ENCODE measurements around the gene PRDM13. TPM values are rescaled to one million over a fixed set of nuclear protein-coding genes. Genes with fewer than 3 reads are reported as not detected.

The PRDM13 gene
- total and polyA plus RNA-seq, 9 of the 15 experiments (the other 6 are each of a cell fraction or from before 2014, with no cell fraction given): not detected

DNA sequence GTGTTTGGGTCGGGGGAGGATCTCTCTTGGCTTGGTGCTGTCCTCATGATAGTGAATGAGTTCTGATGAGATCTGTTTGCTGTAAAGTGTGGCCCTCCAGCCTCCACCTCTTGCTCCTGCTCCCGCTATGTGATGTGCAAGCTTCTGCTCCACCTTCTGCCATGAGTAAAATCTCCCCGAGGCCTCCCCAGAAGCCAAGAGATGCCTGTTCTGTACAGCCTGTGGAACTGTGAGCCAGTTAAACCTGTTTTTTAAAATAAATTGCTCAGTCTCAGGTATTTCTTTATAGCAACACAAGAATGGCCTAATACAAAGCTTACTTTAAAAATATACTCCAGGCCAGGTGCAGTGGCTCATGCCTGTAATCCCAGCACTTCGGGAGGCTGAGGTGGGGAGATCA is 26.9 kb upstream of the PRDM13 start:
- Histone ChIP-seq H3K27me3 (ENCODE audit: control insufficient read depth in 2 of 2, insufficient read depth in 2 of 2, low read length in 2 of 2) (peaks cover 0 to 7% of the 10 kb centered on the region in 2 experiments; a peak in 2 of 5 replicates), H4K20me1 (replicated peaks; ENCODE audit: control insufficient read depth, insufficient read depth, low read length) (no peaks in the 10 kb centered on the region), H3K9me3 (replicated peaks; ENCODE audit: control insufficient read depth, insufficient read depth, low read depth, low read length) (no peaks in the 10 kb centered on the region), H3K79me2 (ENCODE audit: control insufficient read depth, insufficient read depth, low read length) (no peaks in the 10 kb centered on the region), H3K36me3 (ENCODE audit: control insufficient read depth, insufficient read depth, low read length) (no peaks in the 10 kb centered on the region), H3K4me3 (no peak overlapping the region), H3K9ac (ENCODE audit: insufficient read depth in 1 of 2, low read depth in 2 of 2, low read length in 2 of 2) (no peak overlapping the region), H2AFZ (ENCODE audit: low read depth, low read length) (no peak overlapping the region), H3K4me1 (replicated peaks in 1 of 2; ENCODE audit: control insufficient read depth in 2 of 2, insufficient read depth in 2 of 2, low read length in 2 of 2) (peaks cover 6 to 15% of the 10 kb centered on the region in 2 experiments; a peak in 4 of 5 replicates), H3K27ac (ENCODE audit: extremely low read depth, low read depth, low read length) (no peak overlapping the region), H3K9me1 (ENCODE audit: control insufficient read depth, insufficient read depth, low read length) (no peaks in the 10 kb centered on the region), H3K4me2 (ENCODE audit: insufficient read depth, low read length) (no peak overlapping the region)
- ChIA-PET POLR2A (interaction anchor here (0.8 to 1.0 kb wide), 2 partner anchors 11 to 1973 kb away, joined by 3 read pairs; partner anchors contain the start of gene CCNC), CTCF (ENCODE audit: low intra/inter-chr PET ratio) (no interaction called here)
- DNase-seq (ENCODE audit: extremely low read depth in 1 of 4, low spot score in 3 of 4) (no peak), FAIRE-seq (no peak), ATAC-seq (no peak)
- no TSS peak for BruUV-seq (replicated peaks)
- in situ Hi-C loops (cut with MboI) (no loop called here), intact Hi-C loops (cut with micrococcal nuclease) (no loop called here)
- 27% methylated on average over 4 of the region's 4 CpGs for WGBS (ENCODE audit: insufficient coverage, low coverage, missing lambda C conversion rate)
- TF ChIP-seq TCFL5 (CRISPR knock-in tag; conservative IDR thresholded peaks at IDR 0.05) (no peak), ZNF644 (tag; IDR thresholded peaks at IDR 0.05; ENCODE audit: low read depth) (no peak), ZNF23 (CRISPR knock-in tag; IDR thresholded peaks at IDR 0.05) (no peak), TARDBP (IDR thresholded peaks at IDR 0.05) (no peak), ARHGAP35 (IDR thresholded peaks at IDR 0.05; ENCODE audit: partially characterized antibody) (no peak), RAD21 (CRISPR knock-in tag; conservative IDR thresholded peaks at IDR 0.05 in 1 of 2, IDR thresholded peaks at IDR 0.05 in 1 of 2) (no peak), BHLHE40 (IDR thresholded peaks at IDR 0.05; ENCODE audit: low read length) (no peak), PTTG1 (tag; IDR thresholded peaks at IDR 0.05; ENCODE audit: low read depth) (no peak), MYNN (IDR thresholded peaks at IDR 0.05) (no peak), MYNN (CRISPR knock-in tag; IDR thresholded peaks at IDR 0.05) (no peak), RNF2 (IDR thresholded peaks at IDR 0.05) (no peak), KDM1A (IDR thresholded peaks at IDR 0.05) (no peak)
- TF ChIP-seq, protein P1, sequence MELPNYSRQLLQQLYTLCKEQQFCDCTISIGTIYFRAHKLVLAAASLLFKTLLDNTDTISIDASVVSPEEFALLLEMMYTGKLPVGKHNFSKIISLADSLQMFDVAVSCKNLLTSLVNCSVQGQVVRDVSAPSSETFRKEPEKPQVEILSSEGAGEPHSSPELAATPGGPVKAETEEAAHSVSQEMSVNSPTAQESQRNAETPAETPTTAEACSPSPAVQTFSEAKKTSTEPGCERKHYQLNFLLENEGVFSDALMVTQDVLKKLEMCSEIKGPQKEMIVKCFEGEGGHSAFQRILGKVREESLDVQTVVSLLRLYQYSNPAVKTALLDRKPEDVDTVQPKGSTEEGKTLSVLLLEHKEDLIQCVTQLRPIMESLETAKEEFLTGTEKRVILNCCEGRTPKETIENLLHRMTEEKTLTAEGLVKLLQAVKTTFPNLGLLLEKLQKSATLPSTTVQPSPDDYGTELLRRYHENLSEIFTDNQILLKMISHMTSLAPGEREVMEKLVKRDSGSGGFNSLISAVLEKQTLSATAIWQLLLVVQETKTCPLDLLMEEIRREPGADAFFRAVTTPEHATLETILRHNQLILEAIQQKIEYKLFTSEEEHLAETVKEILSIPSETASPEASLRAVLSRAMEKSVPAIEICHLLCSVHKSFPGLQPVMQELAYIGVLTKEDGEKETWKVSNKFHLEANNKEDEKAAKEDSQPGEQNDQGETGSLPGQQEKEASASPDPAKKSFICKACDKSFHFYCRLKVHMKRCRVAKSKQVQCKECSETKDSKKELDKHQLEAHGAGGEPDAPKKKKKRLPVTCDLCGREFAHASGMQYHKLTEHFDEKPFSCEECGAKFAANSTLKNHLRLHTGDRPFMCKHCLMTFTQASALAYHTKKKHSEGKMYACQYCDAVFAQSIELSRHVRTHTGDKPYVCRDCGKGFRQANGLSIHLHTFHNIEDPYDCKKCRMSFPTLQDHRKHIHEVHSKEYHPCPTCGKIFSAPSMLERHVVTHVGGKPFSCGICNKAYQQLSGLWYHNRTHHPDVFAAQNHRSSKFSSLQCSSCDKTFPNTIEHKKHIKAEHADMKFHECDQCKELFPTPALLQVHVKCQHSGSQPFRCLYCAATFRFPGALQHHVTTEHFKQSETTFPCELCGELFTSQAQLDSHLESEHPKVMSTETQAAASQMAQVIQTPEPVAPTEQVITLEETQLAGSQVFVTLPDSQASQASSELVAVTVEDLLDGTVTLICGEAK (IDR thresholded peaks at IDR 0.05): no peak
- TF ChIP-seq, protein P1 (CRISPR knock-in tag; IDR thresholded peaks at IDR 0.05): no peak
- TF ChIP-seq, protein P2, sequence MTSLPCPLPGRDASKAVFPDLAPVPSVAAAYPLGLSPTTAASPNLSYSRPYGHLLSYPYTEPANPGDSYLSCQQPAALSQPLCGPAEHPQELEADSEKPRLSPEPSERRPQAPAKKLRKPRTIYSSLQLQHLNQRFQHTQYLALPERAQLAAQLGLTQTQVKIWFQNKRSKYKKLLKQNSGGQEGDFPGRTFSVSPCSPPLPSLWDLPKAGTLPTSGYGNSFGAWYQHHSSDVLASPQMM (CRISPR knock-in tag; IDR thresholded peaks at IDR 0.05): no peak

Data from K562 (cell line).